HG02885 (cell line): Measurements from ENCODE around the gene POC5.
"Not testable (repeated sequence)": the region's sequence is repeated elsewhere in the genome, so short reads cannot be mapped to it uniquely, and the experiment has no call there.

ENCODE experiments used
- ATAC-seq: cut with Tn5 transposase; IDR thresholded peaks from one replicate; pipeline ENCODE4 v1.9.1; 2021; ENCODE audit warnings: mild to moderate bottlenecking; ENCODE audit not compliant: unreplicated experiment, poor library complexity

Gene POC5

GRCh38 chr5:75717082-75717922 lies at the start of gene POC5:
TSS of gene POC5 (minus strand) at chr5:75717437. CDS start at chr5:75712937, 4,500 bp downstream.
- peak; percentile 96 for ATAC-seq

- no peak for ATAC-seq
Observed at GRCh38 chr5:75758116-75758515, 40.9 kb upstream of the POC5 start.

- ATAC-seq, result no peak
Observed at GRCh38 chr5:75756981-75757380, 39.7 kb upstream of the POC5 start.

- no peak for ATAC-seq
Observed at GRCh38 chr5:75756211-75756610, 39.0 kb upstream of the POC5 start.

- no peak for ATAC-seq
Observed at GRCh38 chr5:75753182-75753581, 35.9 kb upstream of the POC5 start.

- no peak for ATAC-seq
Observed at GRCh38 chr5:75744355-75744754, 27.1 kb upstream of the POC5 start.

- ATAC-seq, result no peak
Observed at GRCh38 chr5:75736273-75736672, 19.0 kb upstream of the POC5 start.

GRCh38 chr5:75734913-75735789 lies 17.9 kb upstream of the POC5 start:
- ATAC-seq, result peak; percentile 78

- no peak for ATAC-seq
Observed at GRCh38 chr5:75733767-75734166, 16.5 kb upstream of the POC5 start.

GRCh38 chr5:75731515-75731914 lies 14.3 kb upstream of the POC5 start:
- ATAC-seq, result not testable (repeated sequence)

- ATAC-seq, result no peak
Observed at GRCh38 chr5:75729321-75729720, 12.1 kb upstream of the POC5 start.

GRCh38 chr5:75727931-75728330 lies 10.7 kb upstream of the POC5 start:
- ATAC-seq, result no peak

GRCh38 chr5:75726224-75726623 lies 9.0 kb upstream of the POC5 start:
- ATAC-seq, result not testable (repeated sequence)

- ATAC-seq, result no peak
Observed at GRCh38 chr5:75723378-75723777, 6.1 kb upstream of the POC5 start.

GRCh38 chr5:75721573-75721972 lies 4.3 kb upstream of the POC5 start:
- ATAC-seq, result no peak

- no peak for ATAC-seq
Observed at GRCh38 chr5:75720882-75721281, 3.6 kb upstream of the POC5 start.

GRCh38 chr5:75716715-75717081 lies 539 bp downstream of the POC5 start:
- ATAC-seq, result peak; percentile 18

GRCh38 chr5:75712091-75712490 lies 5.1 kb downstream of the POC5 start:
- ATAC-seq, result no peak

- no peak for ATAC-seq
Observed at GRCh38 chr5:75711151-75711550, 6.1 kb downstream of the POC5 start.

- ATAC-seq, result no peak
Observed at GRCh38 chr5:75710637-75711036, 6.6 kb downstream of the POC5 start.

- ATAC-seq, result no peak
Observed at GRCh38 chr5:75707911-75708509, 9.2 kb downstream of the POC5 start.
